Vagina (tissue), 2 donors: ENCODE data around the gene PTPRG. TPM values are rescaled to one million over a fixed set of nuclear protein-coding genes. Genes with fewer than 3 reads are reported as not detected.
A peak's percentile ranks its signal among the peaks of the same experiment; 100 is the strongest.

Source experiments
- DNase-seq, 2 donors: peaks; one replicate each; pipeline ENCODE4 v3.0.0-alpha.2; 2017; ENCODE audit errors: extremely low spot score in 2 of 2
- H3K27ac ChIP-seq: fragments of 200-600 bp; sonication (generic); one replicate; pipeline ENCODE4 v1.5.1; 2019
- H3K27me3 ChIP-seq: fragments of 200-600 bp; sonication (generic); one replicate; pipeline ENCODE4 v1.5.1; 2019
- H3K36me3 ChIP-seq, 2 donors: fragments of 200-600 bp; sonication (generic); one replicate each; pipeline ENCODE4 v1.5.1; 2017 to 2019
- H3K4me1 ChIP-seq: fragments of 200-600 bp; sonication (generic); one replicate; pipeline ENCODE4 v1.5.1; 2019
- H3K4me3 ChIP-seq, 2 donors: fragments of 200-600 bp; sonication (generic); 1 replicate in 1 of 2; 2 replicates in 1 of 2; pipeline ENCODE4 v1.5.1; 2016 to 2019
- H3K9me3 ChIP-seq: fragments of 200-600 bp; sonication (generic); one replicate; pipeline ENCODE4 v1.5.1; 2019
- CTCF ChIP-seq, 3 experiments: fragments of 450-650 bp in 2 of 3; fragments of 200-600 bp in 1 of 3; sonication (generic) in 1 of 3; IDR thresholded peaks; one replicate each; pipeline ENCODE4 v1.5.1; 2017 to 2019; ENCODE audit warnings: antibody characterized with exemption in 3 of 3, mild to moderate bottlenecking in 2 of 3, moderate library complexity in 2 of 3
- POLR2A ChIP-seq, 2 donors: fragments of 450-650 bp; IDR thresholded peaks; one replicate each; pipeline ENCODE4 v1.6.1; 2017; ENCODE audit warnings: antibody characterized with exemption in 2 of 2, mild to moderate bottlenecking in 2 of 2, moderate library complexity in 2 of 2
- POLR2AphosphoS5 ChIP-seq, 2 donors: sonication (generic); formaldehyde crosslinking; IDR thresholded peaks; one replicate each; pipeline ENCODE4 v1.9.0; 2017; ENCODE audit warnings: antibody characterized with exemption in 2 of 2, mild to moderate bottlenecking in 2 of 2, low read depth in 1 of 2; ENCODE audit not compliant: insufficient read depth in 1 of 2
- intact Hi-C: fragments of 100-400 bp; cut with DNase I; formaldehyde crosslinking; loops from one replicate; pipeline ENCODE4 v1.15.1; 2023
- total RNA-seq: library from RNA; depleted of rRNA; stranded (reverse); fragments of >200 nt; gene quantifications from one replicate; pipeline ENCODE4 v1.2.3, GENCODE V29; 2016

PTPRG gene
- total RNA-seq, 1 donor from 2014 or later = 47.6 TPM

GRCh38 chr3:61524933-61525332, 36.4 kb upstream of the PTPRG start:
- H3K4me1 ChIP-seq = no peaks in the 10 kb centered on the region
- H3K9me3 ChIP-seq = no peaks in the 10 kb centered on the region
- no peak overlapping the region for H3K4me3 ChIP-seq
- no peak overlapping the region for H3K27ac ChIP-seq
- TF ChIP-seq POLR2A (IDR thresholded peaks at IDR 0.05) = no peak
- TF ChIP-seq CTCF (IDR thresholded peaks at IDR 0.05) = no peak
- no peak for TF ChIP-seq POLR2AphosphoS5 (IDR thresholded peaks at IDR 0.05; ENCODE audit: insufficient read depth in 1 of 2, low read depth in 1 of 2)
- H3K36me3 ChIP-seq = no peaks in the 10 kb centered on the region
- no peak for DNase-seq
- H3K27me3 ChIP-seq = no peaks in the 10 kb centered on the region
- intact Hi-C loops = no loop called here

- no peaks in the 10 kb centered on the region for H3K36me3 ChIP-seq
- intact Hi-C loops = no loop called here
- H3K27me3 ChIP-seq = no peaks in the 10 kb centered on the region
- H3K9me3 ChIP-seq = no peaks in the 10 kb centered on the region
- H3K27ac ChIP-seq = no peak overlapping the region
- DNase-seq = no peak
- H3K4me3 ChIP-seq = no peak overlapping the region
- no peak for TF ChIP-seq POLR2A (IDR thresholded peaks at IDR 0.05)
- TF ChIP-seq CTCF (IDR thresholded peaks at IDR 0.05) = no peak
- TF ChIP-seq POLR2AphosphoS5 (IDR thresholded peaks at IDR 0.05; ENCODE audit: insufficient read depth in 1 of 2, low read depth in 1 of 2) = no peak
- no peaks in the 10 kb centered on the region for H3K4me1 ChIP-seq
Measured at GRCh38 chr3:61526308-61526707, 35.1 kb upstream of the PTPRG start.

- Histone ChIP-seq H3K4me1 (no peaks in the 10 kb centered on the region), H3K4me3 (no peak overlapping the region), H3K27ac (no peak overlapping the region), H3K9me3 (no peaks in the 10 kb centered on the region), H3K36me3 (no peaks in the 10 kb centered on the region), H3K27me3 (no peaks in the 10 kb centered on the region)
- DNase-seq = no peak
- TF ChIP-seq POLR2AphosphoS5 (IDR thresholded peaks at IDR 0.05; ENCODE audit: insufficient read depth in 1 of 2, low read depth in 1 of 2) = no peak
- intact Hi-C loops = no loop called here
Measured at GRCh38 chr3:61527011-61527410, 34.4 kb upstream of the PTPRG start.

- H3K9me3 ChIP-seq = no peaks in the 10 kb centered on the region
- intact Hi-C loops = no loop called here
- no peak overlapping the region for H3K4me3 ChIP-seq
Measured at GRCh38 chr3:61530355-61530754, 31.0 kb upstream of the PTPRG start.

GRCh38 chr3:61531528-61531927, 29.8 kb upstream of the PTPRG start:
- no peaks in the 10 kb centered on the region for H3K4me1 ChIP-seq
- no peaks in the 10 kb centered on the region for H3K36me3 ChIP-seq
- no peaks in the 10 kb centered on the region for H3K27me3 ChIP-seq
- no peak overlapping the region for H3K27ac ChIP-seq
- no peaks in the 10 kb centered on the region for H3K9me3 ChIP-seq
- no peak for DNase-seq
- intact Hi-C loops = no loop called here
- no peak for TF ChIP-seq POLR2AphosphoS5 (IDR thresholded peaks at IDR 0.05; ENCODE audit: insufficient read depth in 1 of 2, low read depth in 1 of 2)
- TF ChIP-seq POLR2A (IDR thresholded peaks at IDR 0.05) = no peak
- no peak for TF ChIP-seq CTCF (IDR thresholded peaks at IDR 0.05)
- H3K4me3 ChIP-seq = no peak overlapping the region

More at GRCh38 chr3:61530355-61530754, 31.0 kb upstream of the PTPRG start:
- TF ChIP-seq CTCF (IDR thresholded peaks at IDR 0.05) (peak in 2 of 3 experiments; percentile 19 to 22), POLR2A (IDR thresholded peaks at IDR 0.05) (no peak), POLR2AphosphoS5 (IDR thresholded peaks at IDR 0.05; ENCODE audit: insufficient read depth in 1 of 2, low read depth in 1 of 2) (no peak)
- DNase-seq = no peak
- H3K36me3 ChIP-seq = no peaks in the 10 kb centered on the region
- no peak overlapping the region for H3K27ac ChIP-seq
- no peaks in the 10 kb centered on the region for H3K4me1 ChIP-seq
- no peaks in the 10 kb centered on the region for H3K27me3 ChIP-seq
